HPDE6-E6E7 (cell line): ENCODE measurements around the gene RIPOR1.
"Not testable (repeated sequence)": the region's sequence is repeated elsewhere in the genome, so short reads cannot be mapped to it uniquely, and the experiment has no call there.

ENCODE experiments used
- DNase-seq: peaks from one replicate; pipeline ENCODE4 v3.0.0; 2011; ENCODE audit warnings: missing footprints; ENCODE audit errors: extremely low spot score

Gene RIPOR1

DNA sequence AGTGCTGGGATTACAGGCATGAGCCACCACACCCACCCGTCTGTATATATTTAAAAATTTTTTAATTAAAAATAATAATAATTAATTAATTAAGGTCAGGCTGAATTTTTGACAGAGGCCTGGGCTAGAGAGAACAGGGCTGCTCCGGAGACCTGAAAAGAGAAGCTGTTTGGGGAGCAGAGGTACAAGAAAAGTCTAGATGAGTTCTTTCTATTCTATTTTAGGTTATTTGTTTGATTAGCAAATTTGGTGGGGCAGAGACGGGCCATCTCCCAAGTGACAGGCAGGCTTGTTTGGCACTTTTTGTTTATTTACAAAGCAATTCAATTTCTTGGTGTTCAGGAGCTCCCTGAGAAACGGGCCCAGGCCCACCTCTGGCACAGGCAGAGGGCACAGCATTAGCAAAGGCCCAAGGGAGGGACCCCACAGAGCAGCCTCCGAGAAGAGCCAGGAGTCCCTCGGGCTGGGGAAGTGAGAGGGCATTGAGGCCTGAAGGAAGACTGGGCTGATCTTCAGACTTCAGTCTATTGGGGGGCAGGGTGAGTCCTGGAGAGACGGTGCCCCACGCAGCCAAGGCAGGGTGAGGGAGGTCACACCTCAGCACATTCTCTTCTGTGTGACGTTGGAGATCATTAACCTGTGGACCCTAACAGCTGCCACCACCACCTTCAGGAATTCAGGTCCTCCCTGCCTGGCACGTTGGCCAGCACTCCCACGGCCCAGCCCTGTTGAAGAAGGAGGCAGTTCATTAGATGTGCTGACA lies 10.8 kb upstream of the RIPOR1 start:
- DNase-seq: no peak

DNA sequence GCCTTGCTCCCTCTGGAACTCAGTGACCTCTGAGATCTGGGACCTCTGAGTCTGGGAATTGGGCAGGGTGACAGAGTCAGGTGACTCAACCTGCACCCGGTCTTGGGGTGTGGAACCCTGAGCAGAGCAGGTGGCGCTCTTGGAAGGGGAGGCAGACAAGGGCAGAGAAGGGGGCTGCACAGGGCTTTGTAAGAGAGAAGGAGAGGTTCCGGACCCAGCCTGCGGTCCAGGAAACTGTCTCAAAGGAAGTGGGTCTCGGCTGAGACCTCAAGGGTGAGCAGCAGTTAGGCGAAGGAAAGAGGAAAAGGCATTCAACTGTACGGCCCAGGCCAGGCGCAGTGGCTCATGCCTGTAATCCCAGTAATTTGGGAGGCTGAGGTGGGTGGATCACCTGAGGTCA lies 10.0 kb upstream of the RIPOR1 start:
- no peak for DNase-seq

DNA sequence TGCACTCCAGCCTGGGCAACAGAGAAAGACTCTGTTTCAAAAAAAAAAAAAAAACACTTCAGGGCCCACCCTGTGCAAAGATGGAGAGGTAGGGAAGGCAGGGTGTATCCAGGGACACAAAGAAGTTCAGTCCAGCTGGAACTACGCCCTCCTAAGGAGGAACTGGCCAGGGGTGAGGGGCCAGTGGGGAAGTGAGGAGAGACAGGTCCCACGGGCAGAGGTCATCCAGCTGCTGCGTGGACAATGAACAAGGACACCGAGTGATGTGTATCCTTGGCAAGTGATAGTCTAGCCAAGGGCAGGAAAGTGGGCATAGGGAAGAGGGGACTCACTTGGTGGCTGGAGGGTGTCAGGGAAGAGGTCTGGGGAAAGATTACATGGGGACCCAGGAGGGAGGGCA lies 9.4 kb upstream of the RIPOR1 start:
- no peak for DNase-seq

DNA sequence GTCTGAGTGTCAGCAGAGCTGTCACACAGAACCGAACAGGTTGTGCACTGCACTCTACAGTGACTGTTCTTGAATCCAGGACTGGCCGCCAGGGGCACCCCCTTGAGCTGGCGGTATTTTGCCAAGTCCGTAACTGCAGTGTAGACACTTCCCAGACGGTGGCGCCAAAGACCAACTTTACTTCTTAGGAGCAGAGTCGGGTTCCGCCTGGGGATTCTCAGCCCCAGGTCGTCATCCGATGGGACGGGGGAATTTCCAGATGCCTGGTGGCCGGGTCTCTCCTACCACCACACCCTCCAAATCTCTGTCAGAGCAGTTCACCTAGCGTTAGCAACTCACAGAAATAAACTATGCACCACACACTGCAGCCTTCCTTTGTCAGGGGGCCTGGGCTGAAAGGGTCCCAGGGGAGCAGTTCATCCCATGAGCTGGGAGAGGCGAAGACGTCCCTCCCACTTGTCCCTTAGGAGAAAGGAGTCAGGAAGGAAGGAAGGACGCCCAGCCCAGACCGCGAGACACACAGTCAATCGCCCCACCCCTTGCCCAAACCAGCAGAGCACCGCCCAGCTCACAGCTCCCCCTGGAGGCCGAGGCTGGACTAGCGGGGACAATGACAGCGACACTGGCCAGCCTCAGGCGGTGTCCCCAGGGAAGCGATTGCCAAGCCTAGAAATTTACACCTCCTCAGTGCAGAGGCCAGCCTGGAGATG lies 7.4 kb upstream of the RIPOR1 start:
- DNase-seq: peak; percentile 99

DNA sequence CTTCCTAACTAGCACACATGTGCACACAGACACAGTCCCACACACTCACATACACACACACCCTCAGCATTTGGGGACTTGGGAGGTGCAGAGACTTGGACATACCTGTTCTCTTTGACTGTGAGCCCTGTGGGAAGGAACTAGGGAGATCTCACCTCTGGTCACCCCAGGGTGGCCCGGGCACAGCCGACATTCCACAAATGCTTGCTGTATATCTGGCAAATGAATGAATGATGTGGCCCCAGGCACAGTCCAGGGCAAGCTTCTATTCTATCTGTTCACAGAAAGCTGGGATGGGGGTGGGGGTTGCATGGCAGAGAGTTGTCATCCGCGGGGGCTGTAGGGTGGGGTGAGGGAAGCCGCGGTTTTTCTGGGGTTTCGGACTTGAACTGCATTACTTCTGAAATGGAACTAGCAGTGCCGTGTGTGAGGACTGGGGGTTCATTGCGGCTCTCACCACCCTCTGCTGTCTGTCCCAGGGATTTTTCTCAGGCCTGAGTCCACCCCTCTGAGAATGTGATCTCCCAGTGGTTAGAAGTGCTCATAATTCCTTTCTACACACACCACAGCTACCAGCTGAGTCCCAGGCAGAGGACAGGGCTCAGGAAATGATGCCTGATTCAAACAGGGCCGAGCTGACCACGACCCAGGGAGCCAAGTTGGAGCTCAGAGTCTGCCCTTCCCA lies 3.3 kb upstream of the RIPOR1 start:
- DNase-seq: no peak

DNA sequence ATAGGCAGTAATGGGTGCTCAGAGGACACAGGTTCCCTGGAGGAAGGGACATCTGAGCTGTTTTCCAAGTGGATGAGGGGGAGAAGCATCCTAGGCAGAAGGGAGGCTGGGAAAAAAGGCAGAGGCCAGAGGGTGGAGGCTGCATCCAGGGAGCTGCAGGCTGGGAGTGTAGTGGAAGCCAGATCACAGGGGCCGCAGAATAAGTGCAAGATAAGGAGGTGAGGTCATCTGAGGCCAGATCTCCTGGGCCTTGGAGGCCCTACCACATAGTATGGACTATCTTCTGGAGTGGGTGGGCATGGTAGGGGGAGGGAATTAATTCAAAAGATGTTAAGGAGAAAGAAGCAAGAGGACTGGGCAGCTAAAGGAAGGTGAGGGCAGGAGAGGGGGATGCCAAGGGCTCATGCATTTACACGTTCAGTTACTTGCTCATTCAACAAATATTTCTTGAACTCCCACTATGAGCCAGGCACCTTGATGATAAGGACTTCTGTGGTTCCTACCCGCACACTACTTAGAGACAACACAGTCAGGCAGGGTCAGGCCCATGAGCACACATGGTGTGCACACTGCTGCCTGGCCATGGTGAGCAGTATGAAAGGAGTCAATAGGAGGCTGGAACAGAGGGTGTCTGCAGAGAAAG lies 2.4 kb upstream of the RIPOR1 start:
- DNase-seq: no peak

DNA sequence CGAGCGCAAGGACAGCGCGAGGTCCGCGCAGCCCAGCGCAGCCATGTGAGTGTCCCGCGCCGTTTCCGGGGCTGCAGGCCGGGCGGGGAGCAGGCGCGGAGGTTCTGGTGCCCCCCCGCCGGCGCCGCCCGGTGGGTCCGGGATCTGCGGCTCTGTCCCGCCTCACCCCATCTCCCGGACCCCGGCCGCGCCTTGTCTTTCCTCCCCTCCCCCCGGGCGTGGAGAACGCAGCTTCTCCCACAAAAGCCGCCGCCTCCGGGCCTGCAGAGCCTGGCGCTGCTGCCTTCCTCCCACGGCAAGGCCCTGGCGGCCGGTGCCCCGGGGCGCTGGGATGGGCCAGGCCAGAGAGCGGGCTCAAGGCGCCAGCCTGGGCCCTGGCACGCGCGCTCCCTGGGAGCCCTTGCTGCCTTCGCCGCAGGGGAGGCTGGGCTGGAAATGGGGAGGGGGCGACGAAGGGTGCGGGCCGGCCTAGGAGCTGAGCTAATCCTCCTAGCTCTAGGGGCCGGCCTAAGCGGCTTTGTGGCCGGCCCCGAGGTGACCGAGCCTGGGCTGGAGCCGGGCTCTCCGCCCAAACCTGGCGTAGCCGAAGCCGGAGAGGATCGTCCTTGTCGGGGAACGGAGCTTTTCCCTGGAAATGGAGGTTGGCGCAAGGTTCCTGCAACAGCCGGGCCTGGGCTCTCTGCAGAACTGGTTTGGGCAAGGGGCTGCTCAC lies 397 bp downstream of the RIPOR1 start:
- DNase-seq: peak; percentile 72

DNA sequence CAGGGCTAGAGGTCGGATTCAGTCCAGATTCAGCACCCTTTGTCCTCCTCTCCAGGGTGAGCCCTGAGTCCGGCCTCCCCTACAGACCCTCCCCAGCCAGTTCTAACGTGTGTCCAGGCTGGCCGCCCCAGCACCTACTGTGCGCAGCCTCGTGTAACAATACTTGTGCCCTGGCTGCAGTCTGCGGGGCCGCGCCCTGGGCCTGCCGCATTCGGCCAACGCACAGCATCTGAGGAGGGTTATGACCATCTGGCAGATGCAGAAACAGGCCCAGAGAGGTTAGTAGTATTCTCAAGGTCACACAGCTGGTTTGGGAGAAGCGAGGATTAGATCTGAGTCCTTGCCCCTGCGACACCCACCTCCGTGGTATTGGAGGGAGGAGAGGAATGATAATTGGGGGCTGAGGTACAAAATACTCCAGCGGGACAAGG lies 968 bp downstream of the RIPOR1 start:
- DNase-seq: no peak

DNA sequence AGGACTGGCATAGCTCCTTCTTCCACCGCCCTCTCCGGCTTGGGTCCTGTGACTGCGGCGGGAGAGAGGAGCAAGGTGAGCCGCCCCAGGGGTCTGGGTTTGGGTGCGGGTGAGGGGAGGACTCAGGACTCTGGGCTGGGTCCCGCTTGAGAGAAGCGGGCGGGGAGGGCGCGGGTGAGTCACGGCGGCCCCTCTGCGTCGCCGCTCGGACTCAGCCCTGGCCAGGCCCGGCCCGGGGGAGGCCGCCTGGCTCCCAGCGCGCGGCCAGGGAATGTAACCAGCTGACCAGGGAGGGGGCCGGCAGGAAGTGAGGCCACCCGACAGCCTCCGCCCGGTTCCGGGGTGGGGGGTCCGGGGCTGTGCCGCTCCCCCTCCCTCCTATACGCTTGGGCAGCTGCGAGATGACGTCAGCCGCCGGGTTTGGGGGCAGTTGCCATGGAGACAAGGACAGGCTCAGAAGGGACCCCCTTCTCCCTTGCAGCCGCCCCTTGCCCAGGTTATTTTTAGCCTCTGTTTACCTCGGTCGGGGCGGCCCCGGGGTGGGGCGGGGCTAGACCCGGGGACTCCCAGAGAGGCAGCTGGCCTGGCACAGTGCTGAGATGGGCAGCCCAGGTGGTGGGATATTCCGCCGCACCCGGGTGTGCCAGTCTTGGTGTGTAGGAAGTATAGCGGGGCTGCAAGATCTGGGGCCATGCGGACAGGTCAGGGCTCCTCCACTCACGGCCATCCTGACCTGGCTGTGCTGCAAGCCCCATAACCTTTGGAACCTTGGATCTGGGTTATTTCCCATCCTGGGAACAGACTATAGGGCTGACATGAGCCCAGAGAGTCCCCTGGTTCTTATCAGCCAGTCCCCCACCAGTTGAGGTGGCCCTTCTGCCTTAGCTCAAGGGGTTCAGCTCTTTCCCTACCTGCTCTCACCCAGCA lies 1.6 kb downstream of the RIPOR1 start:
- no peak for DNase-seq

DNA sequence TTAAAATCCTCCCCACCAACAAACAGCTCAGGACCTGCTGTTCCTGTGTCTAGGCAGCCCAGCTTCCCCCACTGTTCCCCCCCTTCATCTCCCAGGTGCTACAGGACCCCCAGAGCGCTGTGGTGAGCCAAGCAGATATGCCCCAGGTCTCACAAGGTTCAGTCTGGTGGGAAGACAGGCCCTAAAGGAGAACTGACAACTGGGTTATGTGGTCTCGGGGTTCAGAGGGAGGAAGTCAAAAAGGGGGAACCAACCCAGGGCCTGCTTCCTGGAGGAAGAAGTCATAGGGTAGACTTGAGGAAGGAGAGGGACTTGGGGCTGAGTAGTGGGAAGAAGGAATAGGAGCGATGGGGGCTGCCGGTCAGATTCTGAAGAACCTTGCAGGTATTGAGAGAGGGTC lies 2.6 kb downstream of the RIPOR1 start:
- DNase-seq: no peak

DNA sequence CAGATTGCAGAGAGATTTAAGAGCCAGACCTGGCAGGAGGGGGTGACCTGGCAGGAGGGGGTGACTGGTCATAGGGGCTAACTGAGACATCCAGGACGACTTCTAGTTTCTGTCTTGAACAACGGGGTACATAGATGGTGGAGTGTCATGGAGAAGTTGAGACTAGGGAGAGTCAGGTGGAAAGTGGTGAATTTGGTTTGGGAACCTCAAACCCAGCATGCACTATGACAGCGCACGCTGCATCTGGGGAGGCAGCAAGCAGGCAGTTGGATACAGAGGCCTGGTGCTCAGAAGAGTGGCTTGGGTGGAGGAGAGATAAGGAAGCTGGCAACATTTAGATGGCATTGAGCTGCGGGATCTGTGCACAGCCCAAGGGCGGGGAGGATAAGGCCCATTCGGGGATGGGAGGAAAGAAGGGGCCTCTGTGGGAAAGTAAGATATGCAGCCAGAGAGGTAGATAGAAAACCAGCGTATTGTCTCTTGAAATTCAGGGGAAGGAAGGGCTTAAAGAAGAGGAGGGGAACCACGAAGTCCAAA lies 4.5 kb downstream of the RIPOR1 start:
- DNase-seq: no peak

DNA sequence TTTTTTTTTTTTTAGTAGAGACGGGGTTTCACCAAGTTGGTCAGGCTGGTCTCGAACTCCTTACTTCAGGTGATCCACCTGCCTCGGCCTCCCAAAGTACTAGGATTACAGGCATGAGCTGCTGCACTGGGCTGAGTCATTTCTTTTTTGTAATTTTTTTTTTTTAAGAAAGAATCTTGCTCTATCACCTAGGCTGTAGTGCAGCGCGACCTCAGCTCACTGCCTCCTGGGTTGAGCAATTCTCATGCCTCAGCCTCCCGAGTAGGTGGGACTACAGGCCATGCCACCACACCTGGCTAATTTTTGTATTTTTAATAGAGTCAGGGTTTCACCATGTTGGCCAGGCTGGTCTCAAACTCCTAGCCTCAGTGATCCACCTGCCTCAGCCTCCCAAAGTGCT lies 5.4 kb downstream of the RIPOR1 start:
- DNase-seq: not testable (repeated sequence)

DNA sequence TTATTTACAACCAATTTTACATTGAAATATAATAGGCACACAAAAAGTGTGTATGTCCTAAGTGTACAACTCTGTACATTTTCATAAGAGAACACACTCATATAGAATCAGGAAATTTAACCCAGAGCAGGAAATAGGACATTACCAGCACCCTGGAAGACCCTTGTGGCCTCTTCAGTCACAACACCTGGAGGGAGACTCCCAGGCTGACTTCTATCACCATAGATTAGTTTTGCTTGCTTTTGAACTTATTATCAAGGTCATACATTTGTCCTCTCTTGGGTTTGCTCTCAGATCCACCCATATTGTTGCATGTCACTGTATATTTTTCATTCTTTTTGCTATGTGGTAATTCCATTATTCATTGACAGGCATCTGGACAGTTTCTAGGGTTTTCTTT lies 5.8 kb downstream of the RIPOR1 start:
- DNase-seq: no peak

DNA sequence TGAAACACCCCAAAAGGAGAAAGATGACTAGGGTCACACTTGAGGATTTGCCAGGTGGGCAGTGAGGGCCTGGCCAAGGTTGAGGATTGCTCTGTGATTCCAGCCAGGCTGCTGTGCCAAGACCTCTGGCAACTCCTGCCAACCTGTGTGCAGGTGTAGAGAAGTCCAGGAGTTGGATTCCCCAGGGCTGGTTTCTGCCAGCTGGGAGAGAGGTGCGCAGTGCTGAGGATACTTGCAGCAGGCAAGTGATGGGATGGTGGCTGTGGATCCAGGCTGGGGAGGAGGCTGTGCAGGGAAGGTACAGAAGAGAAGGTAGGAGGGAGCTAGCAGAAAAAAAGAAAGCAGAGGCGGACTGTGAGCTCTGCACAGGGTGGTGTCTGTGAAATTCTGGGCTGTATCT lies 6.6 kb downstream of the RIPOR1 start:
- DNase-seq: no peak

DNA sequence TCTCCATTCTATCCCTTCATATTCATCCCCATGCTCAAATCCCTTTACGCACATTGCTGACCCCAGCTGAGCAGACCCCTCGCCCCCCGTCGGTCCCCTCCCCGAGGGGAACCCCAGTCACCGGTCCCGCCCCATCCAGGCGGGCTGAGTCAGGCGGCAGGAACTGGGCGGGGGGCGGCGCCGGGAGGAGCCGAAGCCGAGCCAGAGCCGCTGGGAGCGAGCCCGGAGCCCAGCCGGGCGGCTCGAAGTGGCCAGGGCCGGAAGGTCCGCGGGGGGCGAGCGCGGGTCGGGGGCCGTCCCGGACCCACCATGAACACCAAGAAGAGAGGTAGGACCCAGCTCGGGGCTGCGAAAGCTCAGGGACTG lies 8.6 kb downstream of the RIPOR1 start:
- no peak for DNase-seq

DNA sequence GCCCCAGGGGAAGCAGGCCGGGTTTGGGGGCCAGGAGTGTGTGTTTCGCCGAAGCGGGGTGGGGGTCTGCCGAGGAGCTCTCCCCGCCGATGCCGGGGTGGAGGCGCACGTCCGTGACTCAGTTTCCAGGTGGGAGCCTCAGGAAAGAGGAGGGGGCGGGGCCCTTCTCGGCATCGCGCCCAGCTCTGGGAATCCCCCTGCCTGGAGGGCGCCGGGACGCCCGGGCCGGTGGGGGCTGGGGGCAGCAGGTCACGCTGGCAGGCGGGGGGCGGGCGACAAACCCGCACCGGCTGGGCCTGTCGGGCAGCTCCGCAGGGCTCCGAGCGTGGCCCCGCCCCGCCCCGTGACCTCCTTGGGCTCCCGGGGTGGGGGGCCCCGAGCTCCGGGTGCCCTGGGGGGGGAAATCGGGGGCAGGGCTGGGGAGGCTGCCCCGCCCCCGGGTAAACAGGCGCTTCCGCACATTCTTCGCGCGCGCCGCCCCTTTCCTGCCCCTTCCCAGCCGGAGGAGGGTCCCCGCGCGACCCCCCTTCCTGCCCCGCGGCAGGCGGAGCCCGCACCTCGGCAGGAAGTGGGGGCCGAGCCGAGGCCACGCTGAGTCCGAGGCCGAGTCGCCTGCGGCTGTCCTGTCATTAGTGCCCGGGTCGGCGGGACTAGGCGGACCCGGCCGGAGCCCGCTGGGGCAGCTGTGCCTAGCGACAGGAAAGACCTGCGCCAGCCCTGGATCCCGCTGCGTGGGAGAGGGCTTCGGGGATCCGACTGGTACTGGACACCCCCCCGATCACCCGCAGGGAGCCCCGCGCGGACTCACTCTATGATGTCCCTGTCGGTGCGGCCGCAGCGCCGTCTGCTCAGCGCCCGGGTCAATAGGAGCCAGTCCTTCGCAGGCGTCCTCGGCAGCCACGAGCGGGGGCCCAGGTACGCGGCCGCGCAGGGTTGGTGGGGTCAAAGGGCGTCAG lies 9.3 kb downstream of the RIPOR1 start:
- no peak for DNase-seq

DNA sequence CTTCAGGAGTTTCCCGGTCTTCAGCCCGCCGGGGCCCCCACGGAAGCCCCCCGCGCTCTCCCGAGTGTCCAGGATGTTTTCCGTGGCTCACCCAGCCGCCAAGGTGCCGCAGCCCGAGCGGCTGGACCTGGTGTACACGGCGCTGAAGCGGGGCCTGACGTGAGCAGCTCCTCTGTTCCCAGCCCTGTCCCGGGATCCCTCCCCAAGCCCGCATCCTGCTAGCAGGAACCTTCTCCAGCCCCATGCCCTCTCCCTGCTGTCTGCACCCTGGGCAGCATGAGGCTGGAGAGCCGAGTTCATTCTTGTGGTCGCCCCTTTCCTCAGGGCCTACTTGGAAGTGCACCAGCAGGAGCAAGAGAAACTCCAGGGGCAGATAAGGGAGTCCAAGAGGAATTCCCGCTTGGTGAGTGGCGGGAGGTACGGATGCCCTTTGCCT lies 10.1 kb downstream of the RIPOR1 start:
- no peak for DNase-seq

DNA sequence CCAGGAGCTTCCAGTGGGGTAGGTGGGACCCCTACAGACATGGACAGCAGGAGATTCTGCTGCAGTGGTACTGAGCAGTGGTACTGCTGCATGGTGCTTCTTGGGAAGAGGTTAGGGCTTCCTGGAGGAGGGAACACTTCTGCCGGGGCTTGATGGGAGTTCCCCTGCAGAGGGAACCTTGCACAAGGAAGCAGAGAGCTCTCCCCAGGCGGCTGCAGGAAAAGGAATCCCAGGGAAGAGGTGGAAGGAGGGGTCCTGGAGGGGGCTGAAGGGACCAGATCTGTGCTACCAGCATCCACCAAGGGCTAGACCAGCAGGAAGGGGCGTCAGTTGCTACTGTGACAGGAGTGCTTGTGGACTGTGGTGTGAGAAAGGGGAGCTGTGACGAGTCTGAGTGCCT lies 10.6 kb downstream of the RIPOR1 start:
- no peak for DNase-seq
